ENCODE results near the gene HEXB. TPM values are rescaled to one million over a fixed set of nuclear protein-coding genes. Genes with fewer than 3 reads are reported as not detected.

The HEXB gene
- total and polyA plus RNA-seq, 9 of the 15 experiments (the other 6 are each of a cell fraction or from before 2014, with no cell fraction given): 22.9 to 158 (median 108) TPM

DNA sequence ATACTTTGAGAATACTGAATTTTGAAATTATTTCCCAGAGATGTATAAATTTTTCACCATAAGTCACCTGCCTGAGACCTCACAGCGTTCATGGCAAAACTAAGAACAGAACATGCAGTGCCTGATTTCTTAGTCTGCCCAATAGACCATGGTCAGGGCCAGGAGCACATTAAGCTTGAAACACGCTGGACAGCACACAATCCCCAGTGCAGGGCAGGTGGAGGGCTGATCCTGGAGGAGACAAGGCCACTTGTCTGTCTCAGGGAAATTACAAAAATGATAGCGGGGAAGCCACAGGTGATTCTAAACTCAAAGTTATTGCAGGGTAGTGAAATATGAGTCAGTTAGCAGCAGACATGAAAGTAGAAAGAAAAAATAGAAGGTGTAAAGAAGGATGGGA is 25.9 kb upstream of the HEXB start:
- CTCF ChIA-PET (ENCODE audit: low intra/inter-chr PET ratio): no interaction called here
- no peaks in the 10 kb centered on the region for H3K9me3 ChIP-seq (replicated peaks; ENCODE audit: control insufficient read depth, insufficient read depth, low read depth, low read length)
- no peak overlapping the region for H3K4me2 ChIP-seq (ENCODE audit: insufficient read depth, low read length)
- H3K9ac ChIP-seq (ENCODE audit: insufficient read depth in 1 of 2, low read depth in 2 of 2, low read length in 2 of 2): no peak overlapping the region
- H3K4me1 ChIP-seq (replicated peaks in 1 of 2; ENCODE audit: control insufficient read depth in 2 of 2, insufficient read depth in 2 of 2, low read length in 2 of 2): no peaks in the 10 kb centered on the region
- no peaks in the 10 kb centered on the region for H3K9me1 ChIP-seq (ENCODE audit: control insufficient read depth, insufficient read depth, low read length)
- H3K27ac ChIP-seq (ENCODE audit: extremely low read depth, low read depth, low read length): no peak overlapping the region
- H3K36me3 ChIP-seq (ENCODE audit: control insufficient read depth, insufficient read depth, low read length): no peaks in the 10 kb centered on the region
- no peak for FAIRE-seq
- H2AFZ ChIP-seq (ENCODE audit: low read depth, low read length): no peak overlapping the region
- H4K20me1 ChIP-seq (replicated peaks; ENCODE audit: control insufficient read depth, insufficient read depth, low read length): no peaks in the 10 kb centered on the region
- H3K4me3 ChIP-seq: no peak overlapping the region
- H3K79me2 ChIP-seq (ENCODE audit: control insufficient read depth, insufficient read depth, low read length): no peaks in the 10 kb centered on the region
- POLR2A ChIA-PET: interaction anchor here (0.7 kb wide), 1 partner anchor 9 kb away, joined by 4 read pairs; no protein-coding TSS in a partner anchor
- no TSS peak for BruUV-seq (replicated peaks)
- DNase-seq (ENCODE audit: extremely low read depth in 1 of 4, low spot score in 3 of 4): no peak
- peaks cover 0 to 26% of the 10 kb centered on the region in 2 experiments; a peak in 4 of 5 replicates for H3K27me3 ChIP-seq (ENCODE audit: control insufficient read depth in 2 of 2, insufficient read depth in 2 of 2, low read length in 2 of 2)
- intact Hi-C loops (cut with micrococcal nuclease) (no loop called here), in situ Hi-C loops (cut with MboI) (no loop called here)
- WGBS (ENCODE audit: insufficient coverage, low coverage, missing lambda C conversion rate): 0% methylated on average over 3 of the region's 3 CpGs
- no peak for TF ChIP-seq SMARCB1 (IDR thresholded peaks at IDR 0.05; ENCODE audit: insufficient read length, low read depth)
- TF ChIP-seq NUFIP1 (IDR thresholded peaks at IDR 0.05; ENCODE audit: partially characterized antibody): no peak
- TF ChIP-seq CBFA2T2 (conservative IDR thresholded peaks at IDR 0.05): no peak
- TF ChIP-seq, protein P1, sequence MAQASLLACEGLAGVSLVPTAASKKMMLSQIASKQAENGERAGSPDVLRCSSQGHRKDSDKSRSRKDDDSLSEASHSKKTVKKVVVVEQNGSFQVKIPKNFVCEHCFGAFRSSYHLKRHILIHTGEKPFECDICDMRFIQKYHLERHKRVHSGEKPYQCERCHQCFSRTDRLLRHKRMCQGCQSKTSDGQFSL (CRISPR knock-in tag; IDR thresholded peaks at IDR 0.05): no peak
- TF ChIP-seq, protein P1 (tag; IDR thresholded peaks at IDR 0.05): no peak
- no peak for TF ChIP-seq GTF2F1 (IDR thresholded peaks at IDR 0.05; ENCODE audit: low read depth, low read length)
- TF ChIP-seq TFAM (CRISPR knock-in tag; conservative IDR thresholded peaks at IDR 0.05): no peak
- TF ChIP-seq MIER1 (IDR thresholded peaks at IDR 0.05; ENCODE audit: low read depth): no peak
- no peak for TF ChIP-seq NCOA1 (IDR thresholded peaks at IDR 0.05; ENCODE audit: low read depth)
- ATAC-seq: no peak
